HL-60 (cell line): ENCODE data around the gene PRAMEF20.

Experiments
- CTCF ChIP-seq: IDR thresholded peaks from one replicate; pipeline ENCODE4 v1.5.1; 2011; ENCODE audit warnings: low read length, control low read depth, inconsistent platforms; ENCODE audit not compliant: insufficient read depth
- GABPA ChIP-seq: IDR thresholded peaks from 2 replicates; pipeline ENCODE4 v1.6.1; 2012; ENCODE audit warnings: low read depth
- POLR2AphosphoS5 ChIP-seq: IDR thresholded peaks from 2 replicates; pipeline ENCODE4 v1.6.1; 2012; ENCODE audit warnings: low read depth
- REST ChIP-seq: IDR thresholded peaks from 2 replicates; pipeline ENCODE4 v1.6.1; 2012; ENCODE audit warnings: low read depth; ENCODE audit not compliant: insufficient replicate concordance
- SPI1 ChIP-seq: IDR thresholded peaks from 2 replicates; pipeline ENCODE4 v1.6.1; 2012; ENCODE audit warnings: low read depth, mild to moderate bottlenecking, borderline replicate concordance

GRCh38 chr1:13456904-13457532 is 46.8 kb downstream of the PRAMEF20 start:
- no peak for TF ChIP-seq CTCF
- no peak for TF ChIP-seq REST
- TF ChIP-seq POLR2AphosphoS5 = no peak
- no peak for TF ChIP-seq GABPA
- TF ChIP-seq SPI1 = no peak
